ENCODE results near the gene IL15.

IL15 gene

DNA sequence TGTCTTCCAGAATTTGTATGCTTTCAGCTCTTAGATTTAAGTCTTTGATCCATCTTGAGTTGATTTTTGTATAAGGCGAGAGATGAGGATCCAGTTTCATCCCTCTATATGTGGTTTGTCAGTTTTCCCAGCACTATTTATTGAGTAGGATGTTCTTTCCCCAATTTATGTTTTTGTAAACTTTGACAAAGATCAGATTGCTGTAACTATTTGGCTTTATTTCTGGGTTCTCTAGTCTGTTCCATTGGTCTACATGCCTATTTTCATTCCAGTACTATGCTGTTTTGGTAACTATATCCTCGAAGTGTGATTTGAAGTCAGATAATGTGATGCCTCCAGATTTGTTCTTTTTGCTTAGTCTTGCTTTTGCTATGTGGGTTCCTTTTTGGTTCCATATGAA, 60.7 kb downstream of the IL15 start:
- DNase-seq (ENCODE audit: low spot score in 2 of 2), result no peak
- peaks cover 12% of the 10 kb centered on the region for H3K4me1 Mint-ChIP-seq
- H3K27ac Mint-ChIP-seq, result no peak overlapping the region
- peaks cover 15% of the 10 kb centered on the region for H3K36me3 Mint-ChIP-seq
- peaks cover 12% of the 10 kb centered on the region for H3K9me3 Mint-ChIP-seq
- no peaks in the 10 kb centered on the region for H3K27me3 Mint-ChIP-seq
- no peak overlapping the region for H3K4me3 Mint-ChIP-seq
- ATAC-seq (ENCODE audit: low read depth), result no peak

DNA sequence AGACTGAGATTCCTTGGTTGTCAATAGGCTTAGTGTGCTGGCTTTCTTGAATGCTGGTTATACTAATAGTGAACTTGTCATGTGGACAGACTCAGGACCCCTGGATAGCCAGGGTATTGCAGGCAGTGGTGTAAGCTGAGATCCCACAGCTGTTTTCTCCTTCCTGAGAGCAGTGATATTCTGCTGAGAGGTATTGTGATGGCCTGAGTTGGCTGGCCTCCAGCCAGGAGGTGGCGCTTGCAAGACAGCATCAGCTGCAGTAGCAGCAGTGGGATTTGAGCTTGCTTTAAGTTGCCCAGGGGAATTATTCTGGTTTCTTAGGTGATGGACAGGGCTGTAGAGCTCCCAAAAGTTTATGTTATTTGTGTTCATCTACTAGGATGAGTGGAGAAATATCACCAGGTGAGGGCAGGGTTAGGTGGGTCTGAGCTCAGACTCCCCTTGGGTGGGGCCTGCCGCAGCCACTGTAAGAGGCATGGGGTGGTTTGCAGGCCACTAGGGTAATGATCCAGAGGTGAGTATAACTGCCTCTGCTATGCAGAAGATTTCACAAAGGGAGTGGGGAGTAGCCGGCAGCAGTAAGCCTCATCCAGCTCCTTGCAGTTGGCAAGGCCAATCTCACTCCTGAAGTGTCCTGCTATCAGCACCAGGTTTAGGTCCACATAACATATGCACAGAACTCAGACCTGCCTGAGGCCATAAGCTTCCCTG, 66.2 kb downstream of the IL15 start:
- Mint-ChIP-seq H3K4me3 (no peak overlapping the region), H3K36me3 (peaks cover 12% of the 10 kb centered on the region), H3K27me3 (no peaks in the 10 kb centered on the region), H3K4me1 (peaks cover 15% of the 10 kb centered on the region), H3K9me3 (peaks cover 11% of the 10 kb centered on the region), H3K27ac (peak overlapping the region; percentile 5)
- ATAC-seq (ENCODE audit: low read depth) (no peak), DNase-seq (ENCODE audit: low spot score in 2 of 2) (no peak)

DNA sequence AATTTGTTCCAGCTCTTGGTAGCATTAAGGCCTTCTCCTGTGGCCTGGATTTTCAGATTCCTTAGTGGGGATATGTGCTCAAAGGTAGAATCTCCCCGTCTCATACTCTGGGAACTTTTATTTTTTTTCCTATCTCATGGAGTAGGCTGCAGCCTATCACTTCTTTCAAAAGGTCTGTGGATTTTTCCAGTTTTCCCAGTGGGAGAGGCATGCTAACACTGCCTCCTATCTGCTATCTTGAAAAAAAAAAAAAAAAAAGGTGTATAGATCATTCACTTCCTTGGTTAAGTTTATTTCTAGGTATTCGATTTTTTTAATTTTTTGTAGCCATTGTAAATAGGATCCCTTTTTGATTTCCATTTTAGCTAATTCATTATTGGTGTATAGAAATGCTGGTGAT, 67.1 kb downstream of the IL15 start:
- H3K36me3 Mint-ChIP-seq, result peaks cover 7% of the 10 kb centered on the region
- H3K27ac Mint-ChIP-seq, result no peak overlapping the region
- H3K4me3 Mint-ChIP-seq, result no peak overlapping the region
- ATAC-seq (ENCODE audit: low read depth), result no peak
- peaks cover 21% of the 10 kb centered on the region for H3K4me1 Mint-ChIP-seq
- no peaks in the 10 kb centered on the region for H3K27me3 Mint-ChIP-seq
- DNase-seq (ENCODE audit: low spot score in 2 of 2), result no peak
- H3K9me3 Mint-ChIP-seq, result peaks cover 7% of the 10 kb centered on the region

DNA sequence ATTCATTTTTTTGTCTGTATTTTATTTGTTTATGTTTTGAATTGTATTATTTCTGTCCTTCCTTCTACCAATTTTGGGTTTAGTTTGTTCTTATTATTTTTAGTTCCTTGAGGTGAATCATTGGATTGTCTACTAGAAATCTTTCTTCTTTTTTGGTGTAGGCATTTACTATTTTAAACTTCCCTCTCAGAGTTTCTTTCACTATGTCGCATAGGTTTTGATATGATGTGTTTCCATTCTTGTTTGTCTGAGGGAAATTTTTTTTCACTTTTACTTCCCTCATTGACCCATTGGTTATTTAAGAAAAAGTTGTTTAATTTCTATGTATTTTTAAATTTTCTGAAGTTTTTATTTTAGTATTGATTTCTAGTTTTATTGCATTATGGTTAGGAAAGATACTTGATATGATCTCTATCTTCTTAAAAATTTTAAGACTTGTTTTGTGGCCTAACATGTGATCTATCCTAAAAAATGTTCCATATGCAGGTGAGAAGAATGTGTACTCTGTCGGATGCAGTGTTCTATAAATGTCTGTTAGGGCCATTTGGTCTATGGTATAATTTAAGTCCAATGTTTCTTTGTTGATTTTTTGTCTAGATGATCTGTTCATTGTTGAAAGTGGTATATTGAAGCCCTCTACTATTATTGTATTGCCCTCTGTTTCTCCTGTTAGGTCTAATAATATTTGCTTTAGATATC, 68.8 kb downstream of the IL15 start:
- Mint-ChIP-seq H3K36me3 (peaks cover 5% of the 10 kb centered on the region), H3K27me3 (no peaks in the 10 kb centered on the region), H3K27ac (peak overlapping the region; percentile 76), H3K4me3 (no peak overlapping the region), H3K4me1 (peaks cover 19% of the 10 kb centered on the region), H3K9me3 (peaks cover 4% of the 10 kb centered on the region)
- DNase-seq (ENCODE audit: low spot score in 2 of 2), result no peak
- peak; percentile 47 for ATAC-seq (ENCODE audit: low read depth)

DNA sequence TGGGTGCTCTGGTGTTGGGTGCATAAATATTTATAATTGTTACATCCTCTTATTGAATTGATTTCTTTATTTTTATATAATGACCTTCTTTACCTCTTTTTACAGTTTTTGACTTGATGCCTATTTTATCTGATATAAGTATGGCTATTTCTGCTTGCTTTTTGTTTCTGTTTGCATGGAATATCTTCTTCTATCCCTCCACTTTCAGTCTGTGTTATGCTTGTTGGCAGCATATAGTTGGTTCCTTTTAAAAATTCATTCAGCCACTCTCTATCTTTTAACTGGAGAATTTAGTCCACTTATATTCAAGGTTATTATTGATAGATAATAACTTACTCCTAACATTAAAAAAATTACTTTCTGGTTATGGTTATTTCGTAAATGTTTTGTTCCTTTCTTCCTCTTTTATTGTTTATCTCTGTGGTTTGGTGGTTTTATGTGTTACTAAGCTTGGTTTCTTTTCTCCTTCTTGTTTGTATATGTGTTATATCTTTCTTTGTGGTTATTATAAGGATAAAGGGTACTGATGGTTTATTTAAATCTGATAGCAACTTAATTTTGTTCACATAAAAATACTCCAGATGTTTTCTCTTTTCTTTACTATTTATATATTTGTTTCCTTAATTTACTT, 69.5 kb downstream of the IL15 start:
- peak overlapping the region; percentile 76 for H3K27ac Mint-ChIP-seq
- no peaks in the 10 kb centered on the region for H3K27me3 Mint-ChIP-seq
- peaks cover 5% of the 10 kb centered on the region for H3K36me3 Mint-ChIP-seq
- H3K9me3 Mint-ChIP-seq, result peaks cover 4% of the 10 kb centered on the region
- peaks cover 19% of the 10 kb centered on the region for H3K4me1 Mint-ChIP-seq
- peak; percentile 84 for ATAC-seq (ENCODE audit: low read depth)
- DNase-seq (ENCODE audit: low spot score in 2 of 2), result no peak
- H3K4me3 Mint-ChIP-seq, result peak overlapping the region; percentile 29

DNA sequence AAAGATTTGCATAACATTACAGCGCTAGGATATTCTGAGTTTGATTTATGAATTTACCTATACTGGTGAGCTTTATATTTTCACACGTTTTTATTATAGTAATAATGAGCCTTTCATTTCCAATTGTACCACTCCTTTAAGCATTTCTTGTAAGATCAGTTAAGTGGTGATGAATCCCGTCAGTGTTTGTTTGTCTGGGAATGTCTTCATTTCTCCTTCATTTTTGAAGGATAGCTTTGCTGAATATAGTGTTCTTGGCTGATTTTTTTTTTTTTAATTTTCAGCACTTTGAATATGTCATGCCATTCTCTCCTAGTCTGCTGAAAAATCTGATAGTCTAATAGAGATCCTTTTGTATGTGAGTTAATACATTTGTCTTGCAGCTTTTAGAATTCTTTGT, 70.1 kb downstream of the IL15 start:
- DNase-seq (ENCODE audit: low spot score in 2 of 2) (no peak), ATAC-seq (ENCODE audit: low read depth) (peak; percentile 37)
- Mint-ChIP-seq H3K27ac (peak overlapping the region; percentile 76), H3K4me1 (peaks cover 22% of the 10 kb centered on the region), H3K4me3 (no peak overlapping the region), H3K36me3 (peaks cover 5% of the 10 kb centered on the region), H3K27me3 (no peaks in the 10 kb centered on the region), H3K9me3 (peaks cover 4% of the 10 kb centered on the region)

DNA sequence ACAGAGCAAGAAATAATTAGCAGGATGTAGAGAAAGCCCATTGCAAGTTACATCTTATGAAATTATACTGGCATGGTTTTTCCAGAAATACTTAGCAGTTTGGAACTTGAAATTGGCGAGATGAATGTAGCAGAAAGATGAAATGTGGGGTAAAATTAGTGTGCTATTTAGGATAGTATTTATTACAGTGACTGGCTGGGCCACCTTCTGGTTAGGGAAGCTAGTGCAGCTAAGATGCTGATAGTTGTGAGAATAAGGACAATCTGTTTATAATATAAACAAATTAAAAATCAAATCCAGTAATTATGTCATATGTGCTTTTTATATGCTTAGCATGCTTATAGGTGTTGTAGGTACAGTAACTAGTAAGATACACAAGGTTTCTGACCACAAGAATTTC, 74.8 kb downstream of the IL15 start:
- Mint-ChIP-seq H3K27me3 (no peaks in the 10 kb centered on the region), H3K27ac (no peak overlapping the region)
- no peak for DNase-seq (ENCODE audit: low spot score in 2 of 2)

DNA sequence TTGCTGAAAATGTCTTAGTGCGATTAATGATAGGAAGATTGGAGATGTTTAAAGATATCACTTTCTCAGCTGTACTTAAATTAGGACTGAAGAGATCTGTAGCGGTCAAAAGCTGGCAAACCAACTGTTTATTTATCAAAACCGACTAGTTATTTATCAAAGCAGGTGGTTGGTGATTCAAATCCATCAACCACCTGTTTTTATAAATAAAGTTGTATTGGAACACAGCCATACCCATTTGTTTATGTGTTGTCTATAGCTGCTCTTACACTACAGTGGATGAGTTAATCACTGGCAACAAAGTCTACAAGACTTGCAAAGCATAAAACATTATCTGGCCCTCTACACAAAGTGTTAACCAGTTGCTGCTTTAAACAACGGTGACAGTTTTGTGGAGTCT, 76.8 kb downstream of the IL15 start:
- ATAC-seq (ENCODE audit: low read depth) (no peak), DNase-seq (ENCODE audit: low spot score in 2 of 2) (no peak)
- Mint-ChIP-seq H3K36me3 (peaks cover 25% of the 10 kb centered on the region), H3K9me3 (peaks cover 4% of the 10 kb centered on the region), H3K27ac (no peak overlapping the region), H3K4me3 (no peak overlapping the region), H3K4me1 (peaks cover 18% of the 10 kb centered on the region), H3K27me3 (no peaks in the 10 kb centered on the region)

More for the DNA sequence above, 74.8 kb downstream of the IL15 start:
- H3K4me3 Mint-ChIP-seq, result no peak overlapping the region
- H3K36me3 Mint-ChIP-seq, result peaks cover 20% of the 10 kb centered on the region
- peaks cover 3% of the 10 kb centered on the region for H3K9me3 Mint-ChIP-seq
- peaks cover 24% of the 10 kb centered on the region for H3K4me1 Mint-ChIP-seq
- peak; percentile 45 for ATAC-seq (ENCODE audit: low read depth)

DNA sequence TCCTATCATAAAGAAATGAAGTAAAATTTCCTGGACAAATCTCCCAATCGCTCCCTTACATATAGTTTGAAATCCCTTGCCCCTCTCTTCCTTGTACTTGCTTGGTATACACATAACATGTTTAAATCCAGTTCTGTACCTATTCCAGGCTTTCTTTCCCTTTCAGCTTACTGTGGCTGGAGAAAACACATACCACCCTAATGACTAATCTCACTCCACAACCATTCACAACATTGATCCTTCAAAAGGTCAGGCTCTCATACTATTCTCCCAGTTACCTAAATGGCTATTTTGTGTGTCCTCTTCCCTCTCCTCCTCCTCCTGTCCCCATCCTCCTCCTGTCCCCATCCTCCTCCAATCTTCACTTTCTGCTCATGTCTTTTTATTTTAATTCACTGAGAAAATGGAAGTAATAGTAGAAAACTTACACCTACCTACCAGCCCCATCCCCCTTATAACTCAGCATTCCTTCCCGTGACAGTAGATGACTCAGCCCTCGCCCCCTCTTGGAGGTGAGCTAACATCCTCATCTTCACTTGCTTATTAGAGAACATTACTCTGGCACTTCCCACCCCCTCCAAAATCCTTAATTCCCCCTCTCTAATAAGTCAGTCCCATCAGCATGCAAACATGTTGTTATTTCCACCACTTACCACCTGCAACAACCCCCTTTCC, 77.5 kb downstream of the IL15 start:
- H3K27ac Mint-ChIP-seq, result no peak overlapping the region
- DNase-seq (ENCODE audit: low spot score in 2 of 2), result no peak

DNA sequence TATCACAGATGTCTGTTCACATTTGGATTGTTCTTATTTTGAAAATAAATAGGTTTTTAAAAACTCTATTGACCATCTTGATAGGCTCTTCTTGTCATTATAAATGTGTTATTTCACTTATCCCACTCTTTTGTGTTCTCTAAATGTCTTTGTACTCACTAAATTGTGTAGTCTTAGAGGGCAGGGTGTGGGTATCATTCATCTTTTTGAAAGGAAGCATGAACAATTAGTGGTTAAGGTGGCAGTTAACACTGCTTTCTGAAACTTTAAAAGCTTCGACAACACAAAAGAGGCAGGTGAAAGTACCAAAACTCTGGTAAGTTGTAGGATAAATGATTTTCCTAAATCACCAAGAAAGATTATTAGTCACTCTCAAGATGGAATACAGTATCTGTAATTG, 83.2 kb downstream of the IL15 start:
- Mint-ChIP-seq H3K4me3 (no peak overlapping the region), H3K9me3 (peaks cover 4% of the 10 kb centered on the region), H3K36me3 (peaks cover 24% of the 10 kb centered on the region), H3K4me1 (peaks cover 1% of the 10 kb centered on the region), H3K27me3 (no peaks in the 10 kb centered on the region), H3K27ac (no peak overlapping the region)
- DNase-seq (ENCODE audit: low spot score in 2 of 2) (no peak), ATAC-seq (ENCODE audit: low read depth) (no peak)

More for the DNA sequence above, 77.5 kb downstream of the IL15 start:
- H3K9me3 Mint-ChIP-seq, result peaks cover 4% of the 10 kb centered on the region
- peaks cover 23% of the 10 kb centered on the region for H3K36me3 Mint-ChIP-seq
- H3K4me3 Mint-ChIP-seq, result no peak overlapping the region
- peaks cover 13% of the 10 kb centered on the region for H3K4me1 Mint-ChIP-seq
- H3K27me3 Mint-ChIP-seq, result no peaks in the 10 kb centered on the region
- ATAC-seq (ENCODE audit: low read depth), result no peak

DNA sequence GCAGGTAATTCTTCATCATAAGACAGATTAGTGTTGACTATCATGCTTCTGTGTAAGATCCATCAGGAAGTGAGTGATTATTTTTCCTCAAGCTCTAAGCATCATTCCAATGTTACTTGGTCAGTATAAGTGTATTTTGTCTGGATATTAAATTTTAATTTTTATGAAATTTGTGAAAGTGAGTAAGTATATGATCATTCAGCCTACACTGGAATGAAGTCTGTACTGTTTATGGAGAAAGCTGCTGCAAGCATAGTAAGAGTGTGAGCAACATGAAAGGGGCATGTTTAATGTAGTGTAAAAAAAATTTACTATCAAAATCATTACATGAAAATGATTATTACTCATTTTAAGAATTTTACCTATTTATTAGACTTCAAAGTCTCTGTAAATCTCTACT, 84.8 kb downstream of the IL15 start:
- DNase-seq (ENCODE audit: low spot score in 2 of 2) (no peak), ATAC-seq (ENCODE audit: low read depth) (no peak)
- Mint-ChIP-seq H3K9me3 (peaks cover 4% of the 10 kb centered on the region), H3K4me3 (no peak overlapping the region), H3K27ac (no peak overlapping the region), H3K4me1 (no peaks in the 10 kb centered on the region), H3K27me3 (no peaks in the 10 kb centered on the region), H3K36me3 (peaks cover 27% of the 10 kb centered on the region)

DNA sequence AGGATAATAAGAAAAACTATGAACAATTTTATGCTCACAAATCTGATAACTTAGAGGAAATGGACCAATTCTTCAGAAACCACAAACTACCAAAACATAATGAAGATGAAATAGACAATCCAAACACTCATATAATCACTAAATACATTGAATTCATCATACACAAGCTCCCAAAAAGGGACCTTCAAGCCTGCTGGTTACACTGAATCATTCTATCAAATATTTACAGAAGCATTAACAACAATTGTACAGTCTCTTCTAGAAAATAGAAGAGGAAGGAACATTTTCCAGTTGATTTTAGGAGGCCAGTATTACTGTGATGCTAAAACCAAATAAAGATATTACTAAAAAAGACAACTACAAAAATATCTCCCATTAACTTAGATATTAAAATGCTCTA, 88.3 kb downstream of the IL15 start:
- peaks cover 18% of the 10 kb centered on the region for H3K36me3 Mint-ChIP-seq
- H3K9me3 Mint-ChIP-seq, result no peaks in the 10 kb centered on the region
- H3K27ac Mint-ChIP-seq, result no peak overlapping the region
- ATAC-seq (ENCODE audit: low read depth) (no peak), DNase-seq (ENCODE audit: low spot score in 2 of 2) (no peak)
- H3K4me1 Mint-ChIP-seq, result no peaks in the 10 kb centered on the region
- no peak overlapping the region for H3K4me3 Mint-ChIP-seq
- H3K27me3 Mint-ChIP-seq, result no peaks in the 10 kb centered on the region

DNA sequence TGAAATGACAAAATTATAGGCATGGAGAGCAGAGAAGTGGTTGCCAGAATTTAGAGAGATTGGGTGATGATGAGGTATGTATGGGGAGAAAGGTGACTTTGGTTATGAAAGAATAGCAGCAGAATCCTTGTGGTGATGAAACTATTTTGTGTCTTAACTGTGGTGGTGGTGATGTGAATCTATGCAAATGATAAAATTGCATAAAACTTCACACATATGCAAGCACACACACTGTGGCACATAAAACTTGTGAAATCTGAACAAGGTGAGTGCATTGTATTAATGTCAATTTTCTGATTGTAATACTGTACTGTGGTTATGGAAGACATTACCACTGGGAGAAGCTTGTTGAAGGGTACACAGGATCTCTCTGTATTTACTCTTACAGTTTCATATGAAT, 91.0 kb downstream of the IL15 start:
- DNase-seq (ENCODE audit: low spot score in 2 of 2), result no peak
- H3K36me3 Mint-ChIP-seq, result peaks cover 36% of the 10 kb centered on the region

DNA sequence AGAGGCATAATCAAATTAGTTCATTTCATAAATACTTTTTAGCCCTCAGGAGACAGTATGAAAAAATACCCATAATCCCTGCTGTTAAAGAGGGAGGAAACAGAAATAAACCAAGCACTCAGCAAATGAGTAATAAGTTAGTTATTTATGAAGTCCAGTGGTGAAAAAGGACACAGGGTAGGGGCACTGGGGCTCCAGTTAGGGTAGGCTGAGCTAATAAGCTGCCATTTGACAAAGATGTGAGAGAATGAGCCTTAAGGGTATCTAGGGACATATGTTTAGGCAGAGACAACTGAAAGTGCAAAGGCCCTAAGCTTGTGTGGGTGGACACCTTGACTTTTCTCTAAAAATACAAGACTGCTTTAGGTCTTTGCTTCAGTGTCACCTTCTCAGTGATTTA, 94.4 kb downstream of the IL15 start:
- Mint-ChIP-seq H3K4me3 (no peak overlapping the region), H3K36me3 (peaks cover 32% of the 10 kb centered on the region), H3K27me3 (no peaks in the 10 kb centered on the region), H3K27ac (no peak overlapping the region), H3K4me1 (no peaks in the 10 kb centered on the region), H3K9me3 (peaks cover 2% of the 10 kb centered on the region)
- no peak for ATAC-seq (ENCODE audit: low read depth)
- DNase-seq (ENCODE audit: low spot score in 2 of 2), result no peak

More for the DNA sequence above, 91.0 kb downstream of the IL15 start:
- Mint-ChIP-seq H3K27ac (no peak overlapping the region), H3K27me3 (no peaks in the 10 kb centered on the region), H3K9me3 (peaks cover 2% of the 10 kb centered on the region), H3K4me3 (no peak overlapping the region), H3K4me1 (no peaks in the 10 kb centered on the region)
- ATAC-seq (ENCODE audit: low read depth), result no peak
